IPS DF 19.7 (cell line): ENCODE measurements around the gene UBA1.

Experiments used
- DNase-seq: peaks from one replicate; pipeline ENCODE4 v3.0.0-alpha.2; 2013; ENCODE audit warnings: low read depth, low spot score

Gene UBA1

GRCh38 chrX:47193475-47194193, at the start of gene UBA1:
UBA1 (plus strand) TSS chrX:47193829; CDS start chrX:47198803, 4,974 bp downstream.
- DNase-seq: no peak

DNA sequence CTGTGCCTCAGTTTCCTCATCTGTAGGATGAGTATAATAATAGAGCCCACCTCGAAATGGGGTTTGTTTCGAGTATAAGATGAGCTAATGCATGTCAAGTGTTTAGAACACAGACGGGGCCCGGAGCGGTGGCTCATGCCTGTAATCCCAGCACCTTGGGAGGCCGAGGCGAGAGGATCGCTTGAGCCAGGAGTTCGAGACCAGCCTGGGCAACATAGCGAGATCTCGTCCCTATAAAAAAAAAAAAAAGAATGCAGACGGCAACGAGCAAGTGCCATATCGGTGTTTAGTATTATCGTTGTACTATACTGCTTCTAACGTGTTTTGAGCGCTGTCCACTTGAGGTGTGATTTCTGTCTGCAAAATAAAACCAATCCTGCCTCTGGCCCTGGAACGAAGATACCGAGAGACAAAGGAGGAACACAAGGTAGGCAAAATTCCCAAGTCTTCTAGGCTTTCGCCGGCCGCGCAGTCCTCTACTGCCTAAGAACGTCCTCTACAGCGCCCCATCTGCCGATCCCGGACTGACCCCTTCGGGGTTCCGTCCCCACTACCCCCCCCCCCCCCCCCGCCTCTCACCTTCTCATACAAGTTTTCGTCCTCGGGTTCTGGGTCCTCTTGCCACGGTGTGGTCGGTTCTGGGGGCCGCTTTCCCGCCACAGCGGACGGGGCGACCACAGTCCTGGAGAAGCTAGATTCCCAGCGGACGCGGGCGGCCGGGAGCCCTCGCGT, 49.6 kb upstream of the UBA1 start:
- no peak for DNase-seq

GRCh38 chrX:47144626-47145394, 48.8 kb upstream of the UBA1 start, which contains the start of the genes NDUFB11 and RBM10:
NDUFB11 (minus strand) TSS chrX:47144702; CDS start chrX:47144679, 23 bp downstream.
RBM10 (plus strand) TSS chrX:47145221; CDS start chrX:47147482, 2,261 bp downstream.
- DNase-seq: no peak

DNA sequence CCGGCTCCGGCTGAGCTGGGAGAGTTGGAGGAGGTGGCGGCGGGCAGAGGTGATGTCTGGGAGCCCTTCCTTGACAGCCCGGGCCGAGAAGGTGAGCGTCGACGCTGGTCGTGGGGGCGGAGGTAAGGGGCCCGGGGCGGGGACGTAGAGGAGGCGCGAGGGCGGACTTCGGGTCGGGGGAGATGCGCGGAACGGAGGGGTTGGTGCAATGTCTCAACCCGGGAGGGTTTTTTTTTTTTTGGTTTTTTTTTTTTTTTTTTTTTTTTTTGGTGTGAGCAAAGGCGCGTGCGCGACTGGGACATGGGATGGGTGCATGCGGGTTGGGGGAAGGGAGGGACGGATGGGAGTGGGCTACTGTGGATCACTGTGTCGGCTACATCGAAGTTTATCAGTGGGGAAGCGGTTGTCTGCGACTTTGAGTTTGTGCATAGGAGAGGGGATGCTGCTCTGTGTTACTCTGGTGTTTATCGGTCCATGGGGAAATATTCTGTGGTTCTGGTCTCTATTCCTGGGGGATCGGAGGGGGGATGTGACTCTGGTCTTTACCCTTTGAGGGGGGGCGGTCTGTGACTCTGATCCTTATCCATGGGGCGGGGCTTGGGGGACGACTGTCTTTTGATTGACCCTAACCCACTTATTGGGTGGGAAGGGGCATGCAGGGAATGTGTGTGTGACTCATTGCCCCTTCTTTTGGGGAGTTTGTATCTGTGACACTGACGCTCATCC, 48.1 kb upstream of the UBA1 start:
- DNase-seq: no peak

DNA sequence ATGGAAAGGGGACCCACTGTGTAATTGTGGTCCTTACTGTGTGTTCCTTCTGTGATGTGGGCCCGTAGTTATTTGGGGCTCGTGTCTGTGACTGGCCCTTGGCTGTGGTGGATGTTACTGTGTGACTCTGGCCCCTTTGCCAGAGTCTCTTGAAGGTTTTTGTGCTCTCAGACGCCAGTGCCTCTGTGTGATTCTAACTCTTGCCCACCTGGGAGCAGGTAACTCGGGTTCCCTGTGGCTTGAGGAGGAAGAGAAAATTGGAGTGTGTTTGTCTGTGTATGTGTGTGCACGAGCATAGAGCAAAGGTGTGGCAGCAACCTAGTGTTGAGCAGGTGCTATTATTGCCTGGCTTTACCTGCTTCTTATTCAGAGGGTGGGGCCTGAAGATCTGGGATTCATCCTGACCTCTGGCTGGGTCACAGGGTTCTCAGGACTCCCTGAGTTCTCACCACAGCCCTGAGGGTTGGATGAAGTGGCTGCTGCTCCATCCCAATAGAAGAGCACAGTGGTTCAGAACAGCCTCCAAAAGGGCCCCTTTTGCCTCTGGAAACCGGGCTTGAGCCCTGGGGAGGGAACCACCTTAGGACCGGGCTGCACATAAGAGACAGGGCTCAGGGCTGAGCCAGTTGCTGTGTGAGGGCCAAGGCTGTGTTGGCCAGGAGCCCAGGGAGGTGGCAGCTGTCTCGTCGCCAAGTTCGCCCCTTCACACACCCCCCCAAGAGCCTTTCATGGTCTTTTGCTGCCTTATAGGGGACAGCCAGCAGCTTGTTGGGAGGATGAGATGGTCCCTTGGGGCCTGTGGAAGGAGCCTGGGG, 47.3 kb upstream of the UBA1 start:
- no peak for DNase-seq

DNA sequence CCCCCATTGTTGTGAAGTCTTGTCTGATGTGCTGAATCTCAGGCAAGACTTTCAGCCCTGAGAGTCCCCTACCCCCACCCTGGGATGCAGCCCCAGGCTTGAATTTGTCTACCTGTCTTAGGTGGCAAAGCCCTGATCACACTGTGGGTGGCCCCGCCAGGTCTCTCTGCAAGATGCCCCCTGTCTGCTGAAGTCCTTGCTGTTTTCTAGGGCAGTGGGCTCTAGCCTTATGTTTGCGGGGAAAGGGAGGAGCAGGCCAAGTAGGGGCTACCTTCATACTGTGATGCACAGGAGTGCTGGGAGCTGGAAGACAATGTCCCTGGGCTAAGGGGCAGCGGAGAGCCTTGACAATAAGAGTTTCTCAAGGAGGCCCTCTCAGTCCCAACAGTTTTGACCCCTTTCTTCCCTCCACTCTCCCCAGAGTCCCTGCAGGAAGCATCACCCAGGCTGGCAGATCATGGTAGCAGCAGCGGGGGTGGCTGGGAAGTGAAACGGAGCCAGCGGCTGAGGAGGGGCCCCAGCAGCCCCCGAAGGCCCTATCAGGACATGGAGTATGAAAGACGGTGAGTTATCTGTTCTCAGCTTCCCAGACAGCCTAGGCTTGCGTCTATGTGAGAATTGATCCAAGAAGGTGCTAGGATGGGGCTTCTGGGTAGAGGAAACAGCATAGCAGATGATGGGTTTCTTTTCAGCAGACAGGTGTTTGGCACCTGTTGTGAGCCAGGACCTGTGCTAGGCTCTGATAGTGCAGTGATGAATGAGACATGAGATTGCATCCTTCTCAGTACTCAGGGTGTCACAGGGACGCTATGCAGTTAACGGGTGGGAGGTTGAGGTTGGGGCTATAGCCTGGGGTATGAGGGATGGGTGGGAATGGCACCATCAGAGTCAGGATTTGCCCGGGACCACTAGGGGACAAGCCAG, 46.4 kb upstream of the UBA1 start:
- no peak for DNase-seq

- DNase-seq: no peak
These were observed 44.7 kb upstream of the UBA1 start for GRCh38 chrX:47148946-47149345.

DNA sequence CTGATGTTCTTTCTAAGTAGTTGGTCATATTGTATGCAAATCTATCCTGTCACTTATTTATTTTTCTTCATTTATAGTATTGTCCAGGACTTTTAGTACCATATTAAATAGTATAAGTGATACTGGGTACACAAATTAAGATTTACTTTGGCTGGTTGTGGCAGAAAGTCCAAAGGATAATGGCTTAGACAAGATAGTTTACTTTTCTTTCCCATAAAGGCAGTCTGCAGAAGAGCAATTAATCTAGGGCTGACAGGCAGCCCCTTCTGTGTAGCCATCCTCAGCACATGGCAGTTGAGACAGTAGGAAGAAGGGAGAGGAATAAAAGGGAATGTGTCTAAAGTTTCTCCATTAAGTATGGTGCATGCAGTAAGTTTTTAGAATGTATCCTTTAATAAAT, 42.2 kb upstream of the UBA1 start:
- DNase-seq: no peak

DNA sequence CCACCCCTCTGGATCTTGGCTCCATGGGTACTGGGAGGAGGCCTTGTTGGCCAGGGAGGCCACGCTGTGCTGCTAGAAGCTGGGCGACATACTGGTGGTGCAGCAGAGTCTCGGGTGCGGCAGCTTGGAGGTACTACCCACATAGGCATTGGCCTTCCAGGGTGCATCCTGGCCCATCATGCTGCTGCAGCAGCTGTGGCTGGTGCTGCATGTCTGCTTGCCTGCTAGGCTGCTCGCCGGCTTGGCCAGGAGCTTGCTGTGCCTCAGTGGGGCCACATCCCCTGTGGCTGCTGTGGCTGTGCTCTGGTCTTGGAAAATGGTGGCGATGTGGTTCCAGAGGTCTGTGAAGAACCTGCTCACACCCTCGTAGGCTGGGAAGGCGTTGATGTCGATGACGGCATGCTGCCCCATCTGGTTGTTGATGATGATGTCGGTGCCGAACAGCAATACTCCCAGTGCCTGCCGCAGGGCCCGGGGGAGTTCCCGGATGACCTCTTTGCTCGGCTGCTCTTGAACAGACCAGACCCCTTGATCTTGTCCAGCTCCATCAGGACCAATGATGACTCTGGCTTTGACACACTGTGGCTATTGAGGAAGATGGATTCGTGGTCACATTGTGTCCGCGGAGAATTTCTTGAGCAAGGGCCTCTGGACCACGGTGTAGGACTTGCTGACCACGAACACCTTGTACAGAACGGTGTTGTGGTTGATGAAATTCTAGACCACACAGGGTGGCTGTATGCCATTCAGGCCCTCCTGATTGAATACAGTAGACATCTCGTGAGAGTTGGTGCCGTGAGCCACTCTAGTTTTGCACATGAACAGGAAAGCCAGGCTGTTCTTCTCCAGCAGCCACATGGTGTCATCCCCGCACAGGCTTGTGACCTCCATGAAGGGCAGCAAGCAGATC, 36.8 kb upstream of the UBA1 start:
- DNase-seq: no peak

GRCh38 chrX:47158131-47158530, 35.5 kb upstream of the UBA1 start:
- no peak for DNase-seq

GRCh38 chrX:47158781-47159180, 34.8 kb upstream of the UBA1 start:
- DNase-seq: no peak

DNA sequence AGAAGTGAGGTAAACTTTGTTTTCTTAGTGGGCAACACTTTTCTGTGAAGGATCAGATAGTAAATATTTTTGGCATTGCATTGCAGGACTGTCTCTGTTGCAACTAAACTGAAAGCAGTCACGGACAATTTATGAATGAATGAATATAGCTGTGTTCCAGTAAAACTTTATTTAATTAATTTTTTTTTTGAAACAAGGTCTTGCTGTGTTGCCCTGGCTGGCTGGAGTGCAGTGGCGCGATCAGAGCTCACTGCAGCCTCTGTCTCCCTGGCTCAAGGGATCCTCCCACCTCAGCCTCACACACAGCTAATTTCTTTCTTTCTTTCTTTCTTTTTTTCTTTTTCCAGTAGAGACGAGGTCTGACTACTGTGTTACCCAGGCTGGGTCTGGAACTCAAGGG, 32.8 kb upstream of the UBA1 start:
- DNase-seq: no peak

GRCh38 chrX:47162927-47163583, 30.6 kb upstream of the UBA1 start:
- no peak for DNase-seq

DNA sequence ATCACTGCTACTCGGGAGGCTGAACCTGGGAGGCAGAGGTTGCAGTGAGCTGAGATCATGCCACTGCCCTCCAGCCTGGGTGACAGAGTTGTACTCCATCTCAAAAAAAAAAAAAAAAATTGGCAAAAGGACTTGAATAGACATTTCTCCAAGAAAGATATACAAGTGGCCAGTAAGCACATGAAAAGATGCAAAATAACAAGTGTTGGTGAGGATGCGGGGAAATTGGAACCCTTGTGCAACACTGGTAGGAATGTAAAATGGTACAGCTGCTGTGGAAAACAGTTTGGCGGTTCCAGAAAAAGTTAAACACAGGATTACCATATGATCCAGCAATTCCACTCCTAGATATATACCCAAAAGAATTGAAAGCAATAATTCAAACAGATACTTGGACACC, 29.2 kb upstream of the UBA1 start:
- no peak for DNase-seq

GRCh38 chrX:47166126-47166525, 27.5 kb upstream of the UBA1 start:
- no peak for DNase-seq

DNA sequence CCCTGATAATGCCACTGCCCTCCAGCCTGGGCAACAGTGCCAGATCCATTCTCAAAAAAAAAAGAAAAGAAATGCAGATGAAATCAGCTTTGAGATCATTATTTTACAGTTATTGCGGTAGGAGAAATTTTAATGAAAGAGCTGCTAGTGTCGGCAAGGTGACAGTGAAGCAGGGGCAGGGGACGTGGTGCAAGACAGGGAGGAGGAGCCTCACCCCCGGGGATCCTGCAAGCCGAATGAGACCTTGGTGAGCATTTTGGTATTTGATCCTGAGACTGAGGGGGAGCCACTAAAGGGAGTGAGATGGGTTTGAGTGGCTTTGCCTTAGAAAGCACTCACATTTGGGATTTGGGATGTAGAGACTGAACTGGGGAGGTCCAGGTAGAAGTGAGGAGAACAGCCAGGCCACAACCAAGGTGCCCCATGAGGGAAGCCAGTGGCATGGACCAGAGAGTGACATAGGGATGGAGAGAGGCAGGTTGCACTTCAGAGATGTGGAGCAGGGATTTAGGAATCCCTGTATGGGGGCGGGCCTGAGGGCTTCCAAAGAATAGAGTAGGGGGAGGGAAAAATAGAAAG, 25.0 kb upstream of the UBA1 start:
- no peak for DNase-seq

GRCh38 chrX:47169273-47169672, 24.4 kb upstream of the UBA1 start:
- no peak for DNase-seq
